ENCODE data around the gene GALNT9.

- TF ChIP-seq, protein P1, sequence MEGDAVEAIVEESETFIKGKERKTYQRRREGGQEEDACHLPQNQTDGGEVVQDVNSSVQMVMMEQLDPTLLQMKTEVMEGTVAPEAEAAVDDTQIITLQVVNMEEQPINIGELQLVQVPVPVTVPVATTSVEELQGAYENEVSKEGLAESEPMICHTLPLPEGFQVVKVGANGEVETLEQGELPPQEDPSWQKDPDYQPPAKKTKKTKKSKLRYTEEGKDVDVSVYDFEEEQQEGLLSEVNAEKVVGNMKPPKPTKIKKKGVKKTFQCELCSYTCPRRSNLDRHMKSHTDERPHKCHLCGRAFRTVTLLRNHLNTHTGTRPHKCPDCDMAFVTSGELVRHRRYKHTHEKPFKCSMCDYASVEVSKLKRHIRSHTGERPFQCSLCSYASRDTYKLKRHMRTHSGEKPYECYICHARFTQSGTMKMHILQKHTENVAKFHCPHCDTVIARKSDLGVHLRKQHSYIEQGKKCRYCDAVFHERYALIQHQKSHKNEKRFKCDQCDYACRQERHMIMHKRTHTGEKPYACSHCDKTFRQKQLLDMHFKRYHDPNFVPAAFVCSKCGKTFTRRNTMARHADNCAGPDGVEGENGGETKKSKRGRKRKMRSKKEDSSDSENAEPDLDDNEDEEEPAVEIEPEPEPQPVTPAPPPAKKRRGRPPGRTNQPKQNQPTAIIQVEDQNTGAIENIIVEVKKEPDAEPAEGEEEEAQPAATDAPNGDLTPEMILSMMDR (IDR thresholded peaks at IDR 0.05): no peak
- TF ChIP-seq POLR2AphosphoS5 (IDR thresholded peaks at IDR 0.05): no peak
Observed at GRCh38 chr12:132319991-132320570, 9.3 kb downstream of the GALNT9 start.

Measured in prostate gland (tissue), 2 donors.